ENCODE results near the gene CER1.

- no peak for TF ChIP-seq ZNF274 (IDR thresholded peaks at IDR 0.05; ENCODE audit: low read depth, low read length)
- TF ChIP-seq YY1 (IDR thresholded peaks at IDR 0.05; ENCODE audit: insufficient read depth, insufficient read length): no peak
These were observed 43.8 kb upstream of the CER1 start for GRCh38 chr9:14766299-14766698.
